ENCODE results near the gene CDC25B.

DNA sequence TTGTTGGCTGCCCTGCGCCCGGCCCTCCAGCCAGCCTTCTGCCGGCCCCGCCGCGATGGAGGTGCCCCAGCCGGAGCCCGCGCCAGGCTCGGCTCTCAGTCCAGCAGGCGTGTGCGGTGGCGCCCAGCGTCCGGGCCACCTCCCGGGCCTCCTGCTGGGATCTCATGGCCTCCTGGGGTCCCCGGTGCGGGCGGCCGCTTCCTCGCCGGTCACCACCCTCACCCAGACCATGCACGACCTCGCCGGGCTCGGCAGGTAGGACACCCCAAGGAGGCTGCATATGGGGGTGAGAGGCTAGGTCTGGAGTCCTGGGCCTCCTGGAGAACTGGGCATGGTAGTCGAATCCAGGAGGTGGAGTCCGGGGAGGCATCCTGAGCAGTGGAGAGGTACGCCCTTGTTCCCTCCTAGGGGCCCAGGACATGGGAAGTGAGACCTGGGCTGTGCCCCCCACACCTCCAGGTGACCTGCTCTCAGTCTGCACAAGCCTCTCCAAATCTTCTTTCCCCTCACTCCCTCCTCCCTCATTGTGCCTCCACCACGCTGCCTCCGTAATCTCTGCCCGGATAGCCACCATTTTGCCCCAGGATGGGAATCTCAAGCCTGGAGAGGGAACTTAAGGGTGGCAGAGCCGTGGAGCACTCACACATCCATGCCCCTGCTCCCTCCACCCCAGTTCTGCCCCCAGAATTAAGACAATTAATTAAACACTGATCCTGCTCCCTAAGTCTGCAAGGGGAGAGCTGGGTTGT lies 541 bp downstream of the CDC25B start:
- TF ChIP-seq CTCF (IDR thresholded peaks at IDR 0.05 in 2 of 3, conservative IDR thresholded peaks at IDR 0.05 in 1 of 3; ENCODE audit: borderline replicate concordance in 1 of 3, insufficient read depth in 1 of 3, low read depth in 2 of 3, low read length in 2 of 3) = no peak
- no peak for TF ChIP-seq EZH2phosphoT487 (IDR thresholded peaks at IDR 0.05; ENCODE audit: borderline replicate concordance)
- TF ChIP-seq, protein P1, sequence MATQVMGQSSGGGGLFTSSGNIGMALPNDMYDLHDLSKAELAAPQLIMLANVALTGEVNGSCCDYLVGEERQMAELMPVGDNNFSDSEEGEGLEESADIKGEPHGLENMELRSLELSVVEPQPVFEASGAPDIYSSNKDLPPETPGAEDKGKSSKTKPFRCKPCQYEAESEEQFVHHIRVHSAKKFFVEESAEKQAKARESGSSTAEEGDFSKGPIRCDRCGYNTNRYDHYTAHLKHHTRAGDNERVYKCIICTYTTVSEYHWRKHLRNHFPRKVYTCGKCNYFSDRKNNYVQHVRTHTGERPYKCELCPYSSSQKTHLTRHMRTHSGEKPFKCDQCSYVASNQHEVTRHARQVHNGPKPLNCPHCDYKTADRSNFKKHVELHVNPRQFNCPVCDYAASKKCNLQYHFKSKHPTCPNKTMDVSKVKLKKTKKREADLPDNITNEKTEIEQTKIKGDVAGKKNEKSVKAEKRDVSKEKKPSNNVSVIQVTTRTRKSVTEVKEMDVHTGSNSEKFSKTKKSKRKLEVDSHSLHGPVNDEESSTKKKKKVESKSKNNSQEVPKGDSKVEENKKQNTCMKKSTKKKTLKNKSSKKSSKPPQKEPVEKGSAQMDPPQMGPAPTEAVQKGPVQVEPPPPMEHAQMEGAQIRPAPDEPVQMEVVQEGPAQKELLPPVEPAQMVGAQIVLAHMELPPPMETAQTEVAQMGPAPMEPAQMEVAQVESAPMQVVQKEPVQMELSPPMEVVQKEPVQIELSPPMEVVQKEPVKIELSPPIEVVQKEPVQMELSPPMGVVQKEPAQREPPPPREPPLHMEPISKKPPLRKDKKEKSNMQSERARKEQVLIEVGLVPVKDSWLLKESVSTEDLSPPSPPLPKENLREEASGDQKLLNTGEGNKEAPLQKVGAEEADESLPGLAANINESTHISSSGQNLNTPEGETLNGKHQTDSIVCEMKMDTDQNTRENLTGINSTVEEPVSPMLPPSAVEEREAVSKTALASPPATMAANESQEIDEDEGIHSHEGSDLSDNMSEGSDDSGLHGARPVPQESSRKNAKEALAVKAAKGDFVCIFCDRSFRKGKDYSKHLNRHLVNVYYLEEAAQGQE (IDR thresholded peaks at IDR 0.05; ENCODE audit: low read depth) = no peak
- TF ChIP-seq RAD21 (IDR thresholded peaks at IDR 0.05; ENCODE audit: low read depth) = no peak
- no peak for TF ChIP-seq POLR2AphosphoS5 (IDR thresholded peaks at IDR 0.05; ENCODE audit: low read depth, low read length)
- no peak for TF ChIP-seq FOSL1 (IDR thresholded peaks at IDR 0.05; ENCODE audit: low read depth)
- TF ChIP-seq EZH2 (IDR thresholded peaks at IDR 0.05) = no peak
- TF ChIP-seq ZBTB33 (IDR thresholded peaks at IDR 0.05; ENCODE audit: extremely low read depth, insufficient replicate concordance, low read length) = no peak
- no peak for TF ChIP-seq JUND (IDR thresholded peaks at IDR 0.05)
- TF ChIP-seq CEBPB (IDR thresholded peaks at IDR 0.05; ENCODE audit: low read depth) = no peak
- TF ChIP-seq, protein P2, sequence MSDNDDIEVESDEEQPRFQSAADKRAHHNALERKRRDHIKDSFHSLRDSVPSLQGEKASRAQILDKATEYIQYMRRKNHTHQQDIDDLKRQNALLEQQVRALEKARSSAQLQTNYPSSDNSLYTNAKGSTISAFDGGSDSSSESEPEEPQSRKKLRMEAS (IDR thresholded peaks at IDR 0.05) = no peak; the same call in 1 of the 2 replicates
- no peak for TF ChIP-seq POLR2A (IDR thresholded peaks at IDR 0.05; ENCODE audit: borderline replicate concordance, extremely low read depth, insufficient read depth, insufficient read length)
- TF ChIP-seq SP1 (IDR thresholded peaks at IDR 0.05; ENCODE audit: low read depth) = no peak

Measured in HCT116 (cell line).